Body of pancreas (tissue), 4 donors: Measurements from ENCODE around the gene PDCD1.

Source experiments
- CTCF ChIP-seq, 7 experiments: fragments of 450-650 bp in 4 of 7; fragments of 200-600 bp in 3 of 7; sonication (generic) in 3 of 7; IDR thresholded peaks; one replicate each; pipeline ENCODE4 v1.5.1; 2016 to 2019; ENCODE audit warnings: antibody characterized with exemption in 7 of 7
- POLR2A ChIP-seq, 3 donors: fragments of 450-650 bp; IDR thresholded peaks; one replicate each; pipeline ENCODE4 v1.6.1; 2016; ENCODE audit warnings: antibody characterized with exemption in 3 of 3, mild to moderate bottlenecking in 2 of 3

GRCh38 chr2:241863536-241863954, 4.9 kb upstream of the PDCD1 start:
- TF ChIP-seq CTCF (IDR thresholded peaks at IDR 0.05): no peak
- no peak for TF ChIP-seq POLR2A (IDR thresholded peaks at IDR 0.05)
